Measurements from ENCODE around the gene FAM177B. TPM values are rescaled to one million over a fixed set of nuclear protein-coding genes. Genes with fewer than 3 reads are reported as not detected.

FAM177B gene
- total RNA-seq, 1 donor from 2014 or later = not detected

GRCh38 chr1:222784371-222784770 is 47.4 kb downstream of the FAM177B start:
- Mint-ChIP-seq H3K4me1 (no peaks in the 10 kb centered on the region), H3K9me3 (peaks cover 4% of the 10 kb centered on the region), H3K27me3 (peaks cover 39% of the 10 kb centered on the region), H3K27ac (no peak overlapping the region), H3K36me3 (ENCODE audit: low read depth) (no peaks in the 10 kb centered on the region), H3K4me3 (no peak overlapping the region)
- DNase-seq = no peak
- intact Hi-C loops (cut with micrococcal nuclease) = no loop called here

- peaks cover 39% of the 10 kb centered on the region for H3K27me3 Mint-ChIP-seq
- H3K4me1 Mint-ChIP-seq = no peaks in the 10 kb centered on the region
- no peak for DNase-seq
- no peak overlapping the region for H3K4me3 Mint-ChIP-seq
- H3K36me3 Mint-ChIP-seq (ENCODE audit: low read depth) = no peaks in the 10 kb centered on the region
- H3K27ac Mint-ChIP-seq = no peak overlapping the region
- peaks cover 4% of the 10 kb centered on the region for H3K9me3 Mint-ChIP-seq
- intact Hi-C loops (cut with micrococcal nuclease) = no loop called here
These were observed 47.9 kb downstream of the FAM177B start for GRCh38 chr1:222784916-222785315.

GRCh38 chr1:222785529-222785928 is 48.5 kb downstream of the FAM177B start:
- intact Hi-C loops (cut with micrococcal nuclease) = no loop called here
- H3K27ac Mint-ChIP-seq = no peak overlapping the region
- peaks cover 36% of the 10 kb centered on the region for H3K27me3 Mint-ChIP-seq
- H3K9me3 Mint-ChIP-seq = no peaks in the 10 kb centered on the region
- no peak overlapping the region for H3K4me3 Mint-ChIP-seq
- no peaks in the 10 kb centered on the region for H3K36me3 Mint-ChIP-seq (ENCODE audit: low read depth)
- no peak for DNase-seq
- H3K4me1 Mint-ChIP-seq = peaks cover 5% of the 10 kb centered on the region

GRCh38 chr1:222786121-222786520 is 49.1 kb downstream of the FAM177B start:
- no peak overlapping the region for H3K27ac Mint-ChIP-seq
- no peaks in the 10 kb centered on the region for H3K36me3 Mint-ChIP-seq (ENCODE audit: low read depth)
- DNase-seq = no peak
- intact Hi-C loops (cut with micrococcal nuclease) = no loop called here
- H3K9me3 Mint-ChIP-seq = no peaks in the 10 kb centered on the region
- no peak overlapping the region for H3K4me3 Mint-ChIP-seq
- peaks cover 36% of the 10 kb centered on the region for H3K27me3 Mint-ChIP-seq
- H3K4me1 Mint-ChIP-seq = peaks cover 9% of the 10 kb centered on the region

GRCh38 chr1:222787729-222788128 is 50.7 kb downstream of the FAM177B start:
- Mint-ChIP-seq H3K36me3 (ENCODE audit: low read depth) (no peaks in the 10 kb centered on the region), H3K4me3 (no peak overlapping the region), H3K4me1 (peaks cover 10% of the 10 kb centered on the region), H3K27ac (no peak overlapping the region), H3K9me3 (no peaks in the 10 kb centered on the region), H3K27me3 (peaks cover 31% of the 10 kb centered on the region)
- intact Hi-C loops (cut with micrococcal nuclease) = no loop called here
- DNase-seq = no peak

- no peak for DNase-seq
- Mint-ChIP-seq H3K4me1 (peaks cover 10% of the 10 kb centered on the region), H3K9me3 (no peaks in the 10 kb centered on the region), H3K4me3 (no peak overlapping the region), H3K27me3 (peaks cover 29% of the 10 kb centered on the region), H3K36me3 (ENCODE audit: low read depth) (no peaks in the 10 kb centered on the region), H3K27ac (no peak overlapping the region)
- intact Hi-C loops (cut with micrococcal nuclease) = no loop called here
These were observed 51.6 kb downstream of the FAM177B start for GRCh38 chr1:222788402-222789156.

GRCh38 chr1:222790115-222790514 is 53.1 kb downstream of the FAM177B start:
- no peaks in the 10 kb centered on the region for H3K36me3 Mint-ChIP-seq (ENCODE audit: low read depth)
- no peaks in the 10 kb centered on the region for H3K9me3 Mint-ChIP-seq
- H3K27ac Mint-ChIP-seq = peak overlapping the region; percentile 63
- DNase-seq = no peak
- H3K27me3 Mint-ChIP-seq = peaks cover 15% of the 10 kb centered on the region
- intact Hi-C loops (cut with micrococcal nuclease) = no loop called here
- no peak overlapping the region for H3K4me3 Mint-ChIP-seq
- peaks cover 10% of the 10 kb centered on the region for H3K4me1 Mint-ChIP-seq

GRCh38 chr1:222790520-222790919 is 53.5 kb downstream of the FAM177B start:
- Mint-ChIP-seq H3K9me3 (no peaks in the 10 kb centered on the region), H3K27me3 (peaks cover 12% of the 10 kb centered on the region), H3K27ac (peak overlapping the region; percentile 63), H3K36me3 (ENCODE audit: low read depth) (no peaks in the 10 kb centered on the region), H3K4me1 (peaks cover 10% of the 10 kb centered on the region), H3K4me3 (no peak overlapping the region)
- intact Hi-C loops (cut with micrococcal nuclease) = no loop called here
- no peak for DNase-seq

- Mint-ChIP-seq H3K27me3 (peaks cover 10% of the 10 kb centered on the region), H3K4me1 (peaks cover 10% of the 10 kb centered on the region), H3K9me3 (no peaks in the 10 kb centered on the region), H3K4me3 (no peak overlapping the region), H3K27ac (peak overlapping the region; percentile 63), H3K36me3 (ENCODE audit: low read depth) (no peaks in the 10 kb centered on the region)
- no peak for DNase-seq
- intact Hi-C loops (cut with micrococcal nuclease) = no loop called here
These were observed 54.2 kb downstream of the FAM177B start for GRCh38 chr1:222791006-222791710.

- peaks cover 4% of the 10 kb centered on the region for H3K27me3 Mint-ChIP-seq
- no peak for DNase-seq
- H3K9me3 Mint-ChIP-seq = no peaks in the 10 kb centered on the region
These were observed 55.7 kb downstream of the FAM177B start for GRCh38 chr1:222792744-222793143.

GRCh38 chr1:222794656-222795474 is 57.9 kb downstream of the FAM177B start:
- Mint-ChIP-seq H3K27me3 (peaks cover 4% of the 10 kb centered on the region), H3K36me3 (ENCODE audit: low read depth) (no peaks in the 10 kb centered on the region), H3K27ac (no peak overlapping the region), H3K4me1 (peaks cover 20% of the 10 kb centered on the region), H3K4me3 (no peak overlapping the region), H3K9me3 (no peaks in the 10 kb centered on the region)
- intact Hi-C loops (cut with micrococcal nuclease) = loop anchor here (1.0 kb wide), 1 partner anchor 328 kb away; no protein-coding TSS in a partner anchor
- DNase-seq = no peak

More at GRCh38 chr1:222792744-222793143, 55.7 kb downstream of the FAM177B start:
- no peaks in the 10 kb centered on the region for H3K36me3 Mint-ChIP-seq (ENCODE audit: low read depth)
- intact Hi-C loops (cut with micrococcal nuclease) = loop anchor here (1.0 kb wide), 1 partner anchor 289 kb away; no protein-coding TSS in a partner anchor
- no peak overlapping the region for H3K27ac Mint-ChIP-seq
- no peak overlapping the region for H3K4me3 Mint-ChIP-seq
- peaks cover 10% of the 10 kb centered on the region for H3K4me1 Mint-ChIP-seq

GRCh38 chr1:222798116-222798515 is 61.1 kb downstream of the FAM177B start:
- H3K9me3 Mint-ChIP-seq = no peaks in the 10 kb centered on the region
- DNase-seq = no peak
- intact Hi-C loops (cut with micrococcal nuclease) = no loop called here
- H3K27me3 Mint-ChIP-seq = peaks cover 15% of the 10 kb centered on the region
- H3K27ac Mint-ChIP-seq = no peak overlapping the region
- no peaks in the 10 kb centered on the region for H3K36me3 Mint-ChIP-seq (ENCODE audit: low read depth)
- peaks cover 9% of the 10 kb centered on the region for H3K4me1 Mint-ChIP-seq
- no peak overlapping the region for H3K4me3 Mint-ChIP-seq

GRCh38 chr1:222798975-222799374 is 62.0 kb downstream of the FAM177B start:
- no peaks in the 10 kb centered on the region for H3K36me3 Mint-ChIP-seq (ENCODE audit: low read depth)
- no peaks in the 10 kb centered on the region for H3K9me3 Mint-ChIP-seq
- no peak overlapping the region for H3K4me3 Mint-ChIP-seq
- intact Hi-C loops (cut with micrococcal nuclease) = no loop called here
- H3K27ac Mint-ChIP-seq = no peak overlapping the region
- H3K27me3 Mint-ChIP-seq = peaks cover 18% of the 10 kb centered on the region
- DNase-seq = no peak
- H3K4me1 Mint-ChIP-seq = peaks cover 9% of the 10 kb centered on the region

Measured in activated CD4-positive, alpha-beta T cell treated with anti-CD3 and anti-CD28 coated beads, Interleukin-2, amount 10 ng/mL, durations not matched to agents 24 days and 14 days (primary cell).